T-helper 2 cell treated with Interferon-gamma antibody and Interleukin-4, amounts not matched to agents 5 μg/mL and 100 μg/mL, for 36 hours (primary cell): ENCODE data around the gene ADAMTS14.
A peak's percentile ranks its signal among the peaks of the same experiment; 100 is the strongest.
"Not testable (repeated sequence)": the region's sequence is repeated elsewhere in the genome, so short reads cannot be mapped to it uniquely, and the experiment has no call there.

Source experiments
- DNase-seq: peaks from one replicate; pipeline ENCODE4 v3.0.0; 2021; ENCODE audit warnings: low spot score
- H3K27ac Mint-ChIP-seq: one replicate; pipeline ENCODE4 v1.8.0; 2021; ENCODE audit warnings: mild to moderate bottlenecking, mixed read lengths
- H3K27me3 Mint-ChIP-seq: one replicate; pipeline ENCODE4 v1.8.0; 2021; ENCODE audit warnings: low read depth, mixed read lengths
- H3K36me3 Mint-ChIP-seq: one replicate; pipeline ENCODE4 v1.8.0; 2021; ENCODE audit warnings: low read depth, mixed read lengths
- H3K4me1 Mint-ChIP-seq: one replicate; pipeline ENCODE4 v1.8.0; 2021; ENCODE audit warnings: low read depth, mixed read lengths
- H3K4me3 Mint-ChIP-seq: one replicate; pipeline ENCODE4 v1.8.0; 2022; ENCODE audit warnings: mild to moderate bottlenecking, moderate library complexity, mixed read lengths
- H3K9me3 Mint-ChIP-seq: one replicate; pipeline ENCODE4 v1.8.0; 2021; ENCODE audit warnings: mixed read lengths

ADAMTS14 gene

GRCh38 chr10:70672165-70673042 lies at the start of gene ADAMTS14:
Gene ADAMTS14 (plus strand): TSS chr10:70672506. CDS start chr10:70672803, 297 bp downstream.
- H3K4me1 Mint-ChIP-seq = peaks cover 4% of the 10 kb centered on the region
- DNase-seq = peak; percentile 45
- no peaks in the 10 kb centered on the region for H3K36me3 Mint-ChIP-seq
- H3K9me3 Mint-ChIP-seq = no peaks in the 10 kb centered on the region
- H3K27ac Mint-ChIP-seq = peak within 1 kb of the TSS; percentile 7
- peak within 1 kb of the TSS; percentile 60 for H3K4me3 Mint-ChIP-seq
- H3K27me3 Mint-ChIP-seq = peaks cover 49% of the 10 kb centered on the region

GRCh38 chr10:70622541-70622940 lies 49.8 kb upstream of the ADAMTS14 start:
- H3K9me3 Mint-ChIP-seq = peaks cover 26% of the 10 kb centered on the region
- H3K27me3 Mint-ChIP-seq = peaks cover 14% of the 10 kb centered on the region
- no peak overlapping the region for H3K4me3 Mint-ChIP-seq
- no peak overlapping the region for H3K27ac Mint-ChIP-seq
- DNase-seq = no peak
- peaks cover 4% of the 10 kb centered on the region for H3K36me3 Mint-ChIP-seq
- H3K4me1 Mint-ChIP-seq = peaks cover 10% of the 10 kb centered on the region

- Mint-ChIP-seq H3K27me3 (peaks cover 14% of the 10 kb centered on the region), H3K36me3 (peaks cover 4% of the 10 kb centered on the region), H3K27ac (no peak overlapping the region), H3K9me3 (peaks cover 29% of the 10 kb centered on the region), H3K4me3 (no peak overlapping the region), H3K4me1 (peaks cover 7% of the 10 kb centered on the region)
- no peak for DNase-seq
Measured at GRCh38 chr10:70622981-70623844, 49.1 kb upstream of the ADAMTS14 start.

GRCh38 chr10:70626056-70626455 lies 46.2 kb upstream of the ADAMTS14 start:
- Mint-ChIP-seq H3K27me3 (peaks cover 14% of the 10 kb centered on the region), H3K36me3 (peaks cover 3% of the 10 kb centered on the region), H3K4me3 (no peak overlapping the region), H3K27ac (no peak overlapping the region), H3K9me3 (peaks cover 11% of the 10 kb centered on the region), H3K4me1 (no peaks in the 10 kb centered on the region)
- DNase-seq = no peak

- H3K27ac Mint-ChIP-seq = no peak overlapping the region
- peaks cover 8% of the 10 kb centered on the region for H3K9me3 Mint-ChIP-seq
- no peaks in the 10 kb centered on the region for H3K36me3 Mint-ChIP-seq
- H3K4me3 Mint-ChIP-seq = no peak overlapping the region
- peaks cover 20% of the 10 kb centered on the region for H3K27me3 Mint-ChIP-seq
- H3K4me1 Mint-ChIP-seq = no peaks in the 10 kb centered on the region
- DNase-seq = no peak
Measured at GRCh38 chr10:70629338-70629737, 43.0 kb upstream of the ADAMTS14 start.

GRCh38 chr10:70631735-70632134 lies 40.6 kb upstream of the ADAMTS14 start:
- not testable (repeated sequence) for H3K36me3 Mint-ChIP-seq, H3K4me1 Mint-ChIP-seq, H3K9me3 Mint-ChIP-seq, H3K4me3 Mint-ChIP-seq, H3K27ac Mint-ChIP-seq, DNase-seq
- peaks cover 17% of the 10 kb centered on the region for H3K27me3 Mint-ChIP-seq

GRCh38 chr10:70634011-70634410 lies 38.3 kb upstream of the ADAMTS14 start:
- Mint-ChIP-seq H3K4me1 (no peaks in the 10 kb centered on the region), H3K36me3 (no peaks in the 10 kb centered on the region), H3K9me3 (peaks cover 5% of the 10 kb centered on the region), H3K27ac (no peak overlapping the region), H3K4me3 (no peak overlapping the region), H3K27me3 (peaks cover 14% of the 10 kb centered on the region)
- DNase-seq = no peak

GRCh38 chr10:70634515-70634914 lies 37.8 kb upstream of the ADAMTS14 start:
- H3K36me3 Mint-ChIP-seq, H3K9me3 Mint-ChIP-seq, H3K4me1 Mint-ChIP-seq, H3K4me3 Mint-ChIP-seq, DNase-seq, H3K27ac Mint-ChIP-seq: not testable (repeated sequence)
- H3K27me3 Mint-ChIP-seq = peaks cover 14% of the 10 kb centered on the region

GRCh38 chr10:70639640-70640383 lies 32.5 kb upstream of the ADAMTS14 start:
- not testable (repeated sequence) for H3K36me3 Mint-ChIP-seq, H3K27ac Mint-ChIP-seq, DNase-seq, H3K9me3 Mint-ChIP-seq, H3K4me1 Mint-ChIP-seq, H3K4me3 Mint-ChIP-seq
- H3K27me3 Mint-ChIP-seq = peaks cover 25% of the 10 kb centered on the region

GRCh38 chr10:70643272-70643671 lies 29.0 kb upstream of the ADAMTS14 start:
- not testable (repeated sequence) for H3K27ac Mint-ChIP-seq, DNase-seq, H3K4me1 Mint-ChIP-seq, H3K9me3 Mint-ChIP-seq, H3K36me3 Mint-ChIP-seq, H3K4me3 Mint-ChIP-seq
- peaks cover 25% of the 10 kb centered on the region for H3K27me3 Mint-ChIP-seq

- H3K27ac Mint-ChIP-seq, DNase-seq, H3K4me1 Mint-ChIP-seq, H3K4me3 Mint-ChIP-seq, H3K36me3 Mint-ChIP-seq: not testable (repeated sequence)
- H3K9me3 Mint-ChIP-seq = peaks cover 16% of the 10 kb centered on the region
- H3K27me3 Mint-ChIP-seq = peaks cover 24% of the 10 kb centered on the region
Measured at GRCh38 chr10:70644959-70645358, 27.3 kb upstream of the ADAMTS14 start.

- Mint-ChIP-seq H3K27me3 (peaks cover 13% of the 10 kb centered on the region), H3K9me3 (peaks cover 35% of the 10 kb centered on the region), H3K4me3 (no peak overlapping the region), H3K36me3 (peaks cover 3% of the 10 kb centered on the region), H3K4me1 (no peaks in the 10 kb centered on the region), H3K27ac (no peak overlapping the region)
- no peak for DNase-seq
Measured at GRCh38 chr10:70647086-70647485, 25.2 kb upstream of the ADAMTS14 start.

GRCh38 chr10:70648427-70648826 lies 23.9 kb upstream of the ADAMTS14 start:
- Mint-ChIP-seq H3K9me3 (peaks cover 44% of the 10 kb centered on the region), H3K4me1 (no peaks in the 10 kb centered on the region)

More at GRCh38 chr10:70648427-70648826, 23.9 kb upstream of the ADAMTS14 start:
- no peak for DNase-seq
- Mint-ChIP-seq H3K36me3 (peaks cover 3% of the 10 kb centered on the region), H3K27ac (no peak overlapping the region), H3K4me3 (no peak overlapping the region), H3K27me3 (peaks cover 2% of the 10 kb centered on the region)
